NCI-H774 (cell line): Measurements from ENCODE around the gene RNASEH2B.

Experiments used
- DNase-seq: peaks from one replicate; lab custom pipeline; 2025; lab: John Stamatoyannopoulos, UW

RNASEH2B gene

GRCh38 chr13:50909605-50910484, at the start of gene RNASEH2B:
Gene RNASEH2B, plus strand, starts transcription at chr13:50909791. Its CDS starts 286 bp downstream, at chr13:50910077.
- peak; percentile 74 for DNase-seq

- DNase-seq: no peak
Observed at GRCh38 chr13:50864492-50864891, 45.1 kb upstream of the RNASEH2B start.

- DNase-seq: no peak
Observed at GRCh38 chr13:50866817-50867636, 42.6 kb upstream of the RNASEH2B start.

- no peak for DNase-seq
Observed at GRCh38 chr13:50867637-50867945, 42.0 kb upstream of the RNASEH2B start.

GRCh38 chr13:50871405-50871804, 38.2 kb upstream of the RNASEH2B start:
- no peak for DNase-seq

- no peak for DNase-seq
Observed at GRCh38 chr13:50873467-50873866, 36.1 kb upstream of the RNASEH2B start.

GRCh38 chr13:50873991-50874390, 35.6 kb upstream of the RNASEH2B start:
- no peak for DNase-seq

GRCh38 chr13:50882816-50883435, 26.7 kb upstream of the RNASEH2B start:
- no peak for DNase-seq

- DNase-seq: no peak
Observed at GRCh38 chr13:50883728-50884127, 25.9 kb upstream of the RNASEH2B start.

- no peak for DNase-seq
Observed at GRCh38 chr13:50884265-50884664, 25.3 kb upstream of the RNASEH2B start.

- DNase-seq: no peak
Observed at GRCh38 chr13:50887151-50887550, 22.4 kb upstream of the RNASEH2B start.

- DNase-seq: no peak
Observed at GRCh38 chr13:50888362-50888761, 21.2 kb upstream of the RNASEH2B start.

GRCh38 chr13:50889317-50889716, 20.3 kb upstream of the RNASEH2B start:
- no peak for DNase-seq

GRCh38 chr13:50891206-50891605, 18.4 kb upstream of the RNASEH2B start:
- no peak for DNase-seq

GRCh38 chr13:50892210-50892944, 17.2 kb upstream of the RNASEH2B start:
- DNase-seq: no peak

- no peak for DNase-seq
Observed at GRCh38 chr13:50893211-50893852, 16.3 kb upstream of the RNASEH2B start.

- DNase-seq: no peak
Observed at GRCh38 chr13:50894012-50894411, 15.6 kb upstream of the RNASEH2B start.

- no peak for DNase-seq
Observed at GRCh38 chr13:50894504-50894903, 15.1 kb upstream of the RNASEH2B start.

GRCh38 chr13:50898338-50898737, 11.3 kb upstream of the RNASEH2B start:
- no peak for DNase-seq

GRCh38 chr13:50901701-50902100, 7.9 kb upstream of the RNASEH2B start:
- DNase-seq: no peak

- DNase-seq: no peak
Observed at GRCh38 chr13:50905256-50905655, 4.3 kb upstream of the RNASEH2B start.

- DNase-seq: no peak
Observed at GRCh38 chr13:50907781-50908180, 1.8 kb upstream of the RNASEH2B start.
